A673 (cell line): ENCODE data around the gene TDP1.

Experiments used
- EZH2 ChIP-seq: fragments of 200-600 bp; sonication (generic); IDR thresholded peaks from 2 replicates; pipeline ENCODE4 v1.6.1; 2017; ENCODE audit warnings: borderline replicate concordance, low read depth, mild to moderate bottlenecking, mixed read lengths, antibody characterized with exemption, low read length; ENCODE audit not compliant: poor library complexity, severe bottlenecking
- TF ChIP-seq, protein P1 (sequence below): fragments of 300-800, 200-600 bp; sonication (generic); conservative IDR thresholded peaks from 2 replicates; pipeline ENCODE4 v1.5.1; 2017; ENCODE audit warnings: low read depth, mild to moderate bottlenecking, antibody characterized with exemption, low read length, moderate library complexity, mixed read lengths

GRCh38 chr14:89960914-89961313 is 5.2 kb downstream of the TDP1 start:
- no peak for TF ChIP-seq EZH2
- TF ChIP-seq, protein P1, sequence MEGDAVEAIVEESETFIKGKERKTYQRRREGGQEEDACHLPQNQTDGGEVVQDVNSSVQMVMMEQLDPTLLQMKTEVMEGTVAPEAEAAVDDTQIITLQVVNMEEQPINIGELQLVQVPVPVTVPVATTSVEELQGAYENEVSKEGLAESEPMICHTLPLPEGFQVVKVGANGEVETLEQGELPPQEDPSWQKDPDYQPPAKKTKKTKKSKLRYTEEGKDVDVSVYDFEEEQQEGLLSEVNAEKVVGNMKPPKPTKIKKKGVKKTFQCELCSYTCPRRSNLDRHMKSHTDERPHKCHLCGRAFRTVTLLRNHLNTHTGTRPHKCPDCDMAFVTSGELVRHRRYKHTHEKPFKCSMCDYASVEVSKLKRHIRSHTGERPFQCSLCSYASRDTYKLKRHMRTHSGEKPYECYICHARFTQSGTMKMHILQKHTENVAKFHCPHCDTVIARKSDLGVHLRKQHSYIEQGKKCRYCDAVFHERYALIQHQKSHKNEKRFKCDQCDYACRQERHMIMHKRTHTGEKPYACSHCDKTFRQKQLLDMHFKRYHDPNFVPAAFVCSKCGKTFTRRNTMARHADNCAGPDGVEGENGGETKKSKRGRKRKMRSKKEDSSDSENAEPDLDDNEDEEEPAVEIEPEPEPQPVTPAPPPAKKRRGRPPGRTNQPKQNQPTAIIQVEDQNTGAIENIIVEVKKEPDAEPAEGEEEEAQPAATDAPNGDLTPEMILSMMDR = no peak
